ENCODE data around the gene GPR37L1.

GPR37L1 gene

DNA sequence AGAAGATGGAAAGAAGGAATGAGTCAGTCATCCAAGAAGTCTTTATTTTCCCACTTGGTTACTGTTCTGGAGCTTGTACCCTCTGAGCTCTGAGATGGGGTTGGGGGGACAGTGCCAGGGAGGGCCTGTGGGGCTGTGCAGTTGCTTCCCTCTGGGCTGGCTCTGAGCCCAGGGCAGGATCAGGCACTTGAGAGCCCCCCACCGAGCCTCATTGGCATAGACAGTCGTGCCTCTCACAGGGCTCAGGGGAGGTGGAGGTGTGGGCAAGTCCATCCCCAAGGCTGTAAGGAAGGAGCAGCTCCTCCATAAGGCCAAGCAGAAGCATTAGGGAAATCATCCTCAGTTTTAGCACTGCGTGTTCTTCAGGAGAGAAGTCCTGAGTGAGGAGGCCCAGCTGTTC lies 24.3 kb downstream of the GPR37L1 start:
- DNase-seq (no peak), ATAC-seq (replicated peaks) (no peak)
- no peaks in the 10 kb centered on the region for H3K9me3 Mint-ChIP-seq
- H3K27me3 Mint-ChIP-seq = no peaks in the 10 kb centered on the region
- H3K27ac Mint-ChIP-seq = peak overlapping the region in 1 of 2 donors; percentile 90
- H3K36me3 Mint-ChIP-seq (ENCODE audit: insufficient read depth) = peaks cover 74% of the 10 kb centered on the region
- H3K4me1 Mint-ChIP-seq (ENCODE audit: low read depth in 2 of 2) = peaks cover 28 to 30% of the 10 kb centered on the region in 2 donors
- H3K4me3 Mint-ChIP-seq = no peak overlapping the region

DNA sequence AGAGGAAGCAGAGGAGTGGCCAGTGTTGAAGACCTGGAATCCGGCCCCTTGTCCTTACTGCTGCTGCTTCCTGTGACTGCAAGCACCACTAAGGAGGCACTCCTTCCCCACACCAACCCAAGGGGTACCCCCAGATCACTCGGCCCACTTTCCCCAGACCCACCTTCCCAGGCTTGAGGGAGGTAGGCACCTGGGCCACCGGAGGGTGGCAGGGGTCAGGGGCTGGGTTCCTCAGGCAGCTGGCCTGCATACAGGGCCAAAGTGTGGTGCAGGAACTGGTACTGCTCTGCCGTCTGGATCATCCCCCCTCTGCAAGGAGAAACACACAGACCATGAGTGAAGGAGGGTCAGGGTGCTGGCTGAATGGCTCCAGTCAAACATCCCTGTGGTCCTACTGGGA lies 25.7 kb downstream of the GPR37L1 start:
- Mint-ChIP-seq H3K4me3 (no peak overlapping the region), H3K9me3 (no peaks in the 10 kb centered on the region), H3K27ac (peak overlapping the region; percentile 75 to 90), H3K36me3 (ENCODE audit: insufficient read depth) (peaks cover 83% of the 10 kb centered on the region), H3K27me3 (no peaks in the 10 kb centered on the region), H3K4me1 (ENCODE audit: low read depth in 2 of 2) (peaks cover 18 to 25% of the 10 kb centered on the region in 2 donors)
- DNase-seq (no peak), ATAC-seq (replicated peaks) (no peak)

DNA sequence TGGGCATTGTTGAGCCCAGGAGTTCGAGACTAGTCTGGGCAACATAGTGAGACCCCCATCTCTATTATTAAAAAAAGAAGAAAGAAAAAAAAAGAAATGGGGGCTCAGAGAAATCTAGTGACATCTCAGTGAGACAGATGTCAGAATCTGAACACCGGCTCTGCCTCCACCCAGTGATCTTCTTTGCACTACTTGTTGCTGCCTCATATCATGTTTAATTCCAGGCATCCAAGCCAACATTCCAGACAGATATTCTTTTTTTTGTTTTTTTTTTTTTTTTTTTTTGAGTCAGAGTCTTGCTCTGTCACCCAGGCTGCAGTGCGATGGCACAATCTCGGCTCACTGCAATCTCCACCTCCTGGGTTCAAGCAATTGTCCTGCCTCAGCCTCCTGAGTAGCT lies 26.8 kb downstream of the GPR37L1 start:
- Mint-ChIP-seq H3K27ac (peak overlapping the region in 1 of 2 donors; percentile 75), H3K4me3 (no peak overlapping the region), H3K27me3 (no peaks in the 10 kb centered on the region), H3K4me1 (ENCODE audit: low read depth in 2 of 2) (peaks cover 18 to 25% of the 10 kb centered on the region in 2 donors), H3K9me3 (no peaks in the 10 kb centered on the region), H3K36me3 (ENCODE audit: insufficient read depth) (peaks cover 89% of the 10 kb centered on the region)
- no peak for ATAC-seq (replicated peaks)
- DNase-seq = no peak

DNA sequence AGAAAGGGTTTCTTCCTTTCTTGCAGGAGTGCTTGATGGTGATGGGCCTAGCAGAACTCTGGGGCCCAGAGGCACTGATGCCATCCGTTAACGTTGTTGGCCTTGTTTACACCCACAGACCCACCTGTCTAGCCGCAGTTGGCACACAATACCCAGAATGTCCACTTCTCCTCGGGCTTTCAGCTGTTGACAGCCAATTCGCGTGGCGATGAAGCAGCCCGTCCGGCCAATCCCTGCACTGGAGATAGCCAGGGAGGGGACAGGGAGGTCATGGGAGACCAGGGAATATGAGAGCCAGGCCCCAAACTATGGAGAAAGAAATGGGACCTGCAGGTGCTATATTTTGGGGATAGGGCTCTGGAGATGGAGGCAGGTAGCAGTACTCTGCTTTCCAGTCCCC lies 27.5 kb downstream of the GPR37L1 start:
- Mint-ChIP-seq H3K27me3 (no peaks in the 10 kb centered on the region), H3K36me3 (ENCODE audit: insufficient read depth) (peaks cover 90% of the 10 kb centered on the region), H3K9me3 (no peaks in the 10 kb centered on the region), H3K4me3 (no peak overlapping the region), H3K27ac (peak overlapping the region; percentile 54 to 79), H3K4me1 (ENCODE audit: low read depth in 2 of 2) (peaks cover 21 to 29% of the 10 kb centered on the region in 2 donors)
- DNase-seq = no peak
- ATAC-seq (replicated peaks) = no peak

DNA sequence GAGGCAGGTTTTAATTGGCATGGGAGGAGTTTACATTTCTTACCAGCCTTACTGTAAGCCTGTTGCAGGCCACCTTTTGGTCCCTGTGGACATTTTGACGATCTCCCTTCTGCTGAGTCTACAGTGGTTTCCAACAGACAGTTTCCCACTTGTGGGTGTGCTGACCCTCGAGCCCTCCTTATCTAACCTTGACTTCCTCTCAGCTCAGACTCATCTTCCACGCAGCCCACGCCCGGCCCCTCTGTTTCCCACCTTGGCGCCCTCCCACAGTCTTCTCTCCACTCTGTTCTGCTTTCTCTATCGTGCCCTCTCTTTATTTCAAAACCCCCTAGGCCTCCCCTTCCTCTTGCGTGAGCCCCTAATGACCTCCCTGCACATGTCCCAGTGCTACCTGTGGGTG lies 27.9 kb downstream of the GPR37L1 start:
- ATAC-seq (replicated peaks) (no peak), DNase-seq (no peak)
- Mint-ChIP-seq H3K4me3 (no peak overlapping the region), H3K36me3 (ENCODE audit: insufficient read depth) (peaks cover 90% of the 10 kb centered on the region), H3K4me1 (ENCODE audit: low read depth in 2 of 2) (peaks cover 18 to 29% of the 10 kb centered on the region in 2 donors), H3K27ac (peak overlapping the region; percentile 54 to 79), H3K27me3 (no peaks in the 10 kb centered on the region), H3K9me3 (no peaks in the 10 kb centered on the region)

DNA sequence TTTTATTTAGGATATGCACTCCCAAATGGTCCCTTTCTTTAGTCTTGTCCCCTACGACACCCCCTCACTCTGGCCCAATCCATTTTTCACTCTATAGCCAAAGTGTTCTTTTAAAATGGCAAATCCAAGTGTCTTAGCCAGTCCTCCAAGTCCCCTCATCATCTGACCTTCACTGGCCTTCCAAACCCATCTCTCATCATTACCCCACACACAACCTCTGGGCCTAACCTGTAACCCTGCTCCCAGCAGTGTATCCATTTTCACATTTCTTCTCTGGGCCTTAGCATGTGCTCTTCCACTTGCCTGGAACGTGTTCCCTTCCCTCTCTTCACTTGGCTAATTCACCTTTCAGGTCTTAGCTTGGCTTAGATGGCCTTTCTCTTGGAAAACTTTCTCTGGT lies 28.3 kb downstream of the GPR37L1 start:
- H3K36me3 Mint-ChIP-seq (ENCODE audit: insufficient read depth) = peaks cover 91% of the 10 kb centered on the region
- ATAC-seq (replicated peaks) = no peak

DNA sequence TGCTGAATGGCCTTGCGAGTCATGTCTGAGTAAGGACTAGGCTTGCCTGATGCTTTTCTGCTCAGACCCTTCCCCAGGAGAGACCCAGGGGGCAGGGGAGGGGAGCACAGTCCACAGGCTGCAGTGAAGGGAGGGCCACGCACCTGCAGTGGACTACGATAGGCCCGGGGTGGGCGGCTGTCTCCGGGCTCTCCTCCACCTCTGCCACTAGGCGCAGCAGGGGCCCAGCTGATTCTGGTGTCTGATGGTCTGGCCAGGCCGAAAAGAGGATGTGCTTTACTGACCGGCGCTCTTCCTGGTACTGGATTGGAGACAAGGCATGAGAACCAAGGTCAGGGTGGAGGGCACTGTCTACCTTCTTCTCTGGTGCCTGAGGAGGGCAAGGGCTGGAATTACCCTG lies 29.7 kb downstream of the GPR37L1 start:
- Mint-ChIP-seq H3K4me1 (ENCODE audit: low read depth in 2 of 2) (peaks cover 20 to 40% of the 10 kb centered on the region in 2 donors), H3K4me3 (no peak overlapping the region), H3K36me3 (ENCODE audit: insufficient read depth) (peaks cover 92% of the 10 kb centered on the region), H3K27me3 (no peaks in the 10 kb centered on the region), H3K9me3 (no peaks in the 10 kb centered on the region), H3K27ac (no peak overlapping the region)
- no peak for ATAC-seq (replicated peaks)
- DNase-seq = no peak

More for the DNA sequence above, 28.3 kb downstream of the GPR37L1 start:
- H3K27me3 Mint-ChIP-seq = no peaks in the 10 kb centered on the region
- H3K27ac Mint-ChIP-seq = peak overlapping the region; percentile 54 to 79
- peaks cover 20 to 29% of the 10 kb centered on the region in 2 donors for H3K4me1 Mint-ChIP-seq (ENCODE audit: low read depth in 2 of 2)
- no peak overlapping the region for H3K4me3 Mint-ChIP-seq
- DNase-seq = no peak
- no peaks in the 10 kb centered on the region for H3K9me3 Mint-ChIP-seq

DNA sequence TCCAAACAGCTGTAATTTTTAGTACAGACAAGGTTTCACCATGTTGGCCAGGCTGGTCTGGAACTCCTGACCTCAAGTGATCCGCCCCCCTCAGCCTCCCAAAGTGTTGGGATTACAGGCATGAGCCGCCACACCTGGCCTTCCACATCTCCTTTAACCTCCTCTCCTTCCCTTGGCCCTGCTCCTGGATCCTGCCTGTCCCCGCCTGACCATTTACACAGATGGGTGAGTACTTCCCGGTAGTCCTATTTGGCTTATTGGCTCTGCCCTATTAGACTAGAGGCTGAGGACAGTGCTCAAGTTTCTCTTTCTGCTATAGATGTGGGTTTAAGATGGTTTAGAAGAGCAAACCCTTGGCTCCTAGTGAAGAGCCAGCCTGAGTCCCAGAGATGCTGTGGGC lies 30.6 kb downstream of the GPR37L1 start:
- DNase-seq (no peak), ATAC-seq (replicated peaks) (no peak)
- Mint-ChIP-seq H3K4me1 (ENCODE audit: low read depth in 2 of 2) (peaks cover 26 to 49% of the 10 kb centered on the region in 2 donors), H3K36me3 (ENCODE audit: insufficient read depth) (peaks cover 92% of the 10 kb centered on the region), H3K4me3 (no peak overlapping the region), H3K27me3 (no peaks in the 10 kb centered on the region), H3K9me3 (no peaks in the 10 kb centered on the region), H3K27ac (peak overlapping the region in 1 of 2 donors; percentile 23)

DNA sequence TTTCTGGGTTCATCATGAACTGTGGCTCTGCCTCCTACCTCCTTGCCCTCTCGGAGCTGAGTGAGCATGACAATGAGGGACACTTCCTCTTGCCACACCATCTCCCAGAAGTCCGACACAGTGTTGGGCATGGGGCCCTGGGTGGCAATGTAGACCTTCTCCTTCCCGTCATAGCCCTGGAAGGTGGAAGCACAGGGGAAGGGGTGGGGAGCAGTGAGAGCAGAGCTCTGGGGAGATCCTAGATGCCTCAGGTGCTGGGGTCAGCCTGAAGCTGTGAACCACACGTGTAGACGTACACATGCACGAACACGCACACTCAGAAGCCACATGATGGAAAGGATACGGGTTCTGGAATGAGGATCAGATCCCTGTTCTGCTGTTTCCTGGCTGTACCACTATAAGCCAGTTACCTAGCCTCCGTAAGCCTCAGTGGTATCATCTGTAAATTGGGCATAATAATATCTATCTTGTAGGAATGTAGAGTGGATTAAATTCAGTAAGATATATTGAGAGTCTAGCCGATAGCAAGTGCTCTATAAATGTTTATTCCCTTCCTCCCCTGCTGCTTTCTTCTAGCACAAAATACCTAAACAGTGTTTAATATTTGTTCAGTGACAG lies 31.5 kb downstream of the GPR37L1 start:
- H3K4me1 Mint-ChIP-seq (ENCODE audit: low read depth in 2 of 2) = peaks cover 34 to 59% of the 10 kb centered on the region in 2 donors
- H3K9me3 Mint-ChIP-seq = no peaks in the 10 kb centered on the region
- H3K4me3 Mint-ChIP-seq = peak overlapping the region in 1 of 2 donors; percentile 37
- ATAC-seq (replicated peaks) (no peak), DNase-seq (no peak)
- H3K27ac Mint-ChIP-seq = peak overlapping the region; percentile 72 to 83
- no peaks in the 10 kb centered on the region for H3K27me3 Mint-ChIP-seq
- H3K36me3 Mint-ChIP-seq (ENCODE audit: insufficient read depth) = peaks cover 93% of the 10 kb centered on the region

DNA sequence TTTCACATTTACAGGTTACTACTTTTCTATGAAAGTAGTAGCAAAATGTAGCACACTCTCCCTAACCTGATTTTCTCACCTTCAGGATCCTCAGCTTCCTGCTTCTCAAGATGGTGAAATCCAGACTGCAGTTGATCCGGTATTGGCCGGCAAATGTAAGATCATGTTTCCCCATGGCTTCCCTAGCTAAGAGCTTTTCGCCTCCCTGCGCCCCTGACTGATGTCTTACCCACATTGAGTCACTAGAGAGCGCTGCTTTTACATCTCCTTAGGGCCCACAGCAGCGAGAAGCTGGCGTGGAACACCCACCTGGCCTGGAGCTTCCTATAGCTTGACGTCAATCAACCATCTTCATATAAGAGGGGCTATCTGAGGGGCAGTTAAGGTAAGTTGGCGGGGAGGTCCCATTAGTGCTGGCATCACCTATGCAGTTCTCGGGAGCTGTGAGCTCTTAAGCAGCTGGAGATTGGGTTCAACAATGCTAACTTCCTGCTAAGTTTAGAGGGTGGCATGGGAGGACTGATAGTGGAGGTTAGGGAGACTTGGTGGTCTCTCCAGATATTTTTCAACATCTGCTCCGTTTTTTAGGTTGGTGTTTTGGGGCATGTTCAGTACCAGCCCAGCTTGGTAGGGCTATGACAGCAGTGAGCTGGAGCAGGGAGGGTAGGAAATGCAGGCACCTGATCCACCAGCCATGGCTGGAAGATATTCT lies 32.2 kb downstream of the GPR37L1 start:
- DNase-seq (peak; percentile 55 to 63 (median 55)), ATAC-seq (replicated peaks) (peak; percentile 78)
- peaks cover 92% of the 10 kb centered on the region for H3K36me3 Mint-ChIP-seq (ENCODE audit: insufficient read depth)
- no peaks in the 10 kb centered on the region for H3K27me3 Mint-ChIP-seq
- no peaks in the 10 kb centered on the region for H3K9me3 Mint-ChIP-seq
- H3K4me1 Mint-ChIP-seq (ENCODE audit: low read depth in 2 of 2) = peaks cover 41 to 65% of the 10 kb centered on the region in 2 donors
- peak overlapping the region; percentile 72 to 83 for H3K27ac Mint-ChIP-seq
- H3K4me3 Mint-ChIP-seq = peak overlapping the region in 1 of 2 donors; percentile 37

DNA sequence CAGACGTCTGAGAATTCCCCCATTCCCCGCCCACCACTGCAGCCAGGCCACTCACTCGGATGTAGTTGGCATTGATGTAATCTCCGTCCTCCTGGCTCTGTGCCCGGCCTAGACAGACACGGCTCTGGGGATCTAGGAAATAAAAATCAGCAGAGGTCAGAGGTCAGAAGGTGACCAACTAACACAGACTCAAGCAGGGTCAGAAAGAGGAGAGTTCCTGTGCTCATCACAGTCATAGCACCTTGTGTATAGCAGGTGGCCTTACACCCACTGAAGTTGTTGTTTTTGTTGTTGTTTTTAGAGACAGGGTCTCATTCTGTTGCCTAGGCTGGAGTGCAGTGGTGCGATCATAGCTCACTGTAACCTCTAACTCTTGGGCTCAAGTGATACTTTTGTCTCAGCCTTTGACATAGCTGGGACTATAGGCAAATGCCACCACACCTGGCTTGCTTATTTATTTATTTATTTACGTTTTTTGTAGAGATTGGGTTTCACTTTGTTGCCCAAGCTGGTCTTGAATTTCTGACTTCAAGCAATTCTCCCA lies 32.8 kb downstream of the GPR37L1 start:
- Mint-ChIP-seq H3K36me3 (ENCODE audit: insufficient read depth) (peaks cover 92% of the 10 kb centered on the region), H3K4me1 (ENCODE audit: low read depth in 2 of 2) (peaks cover 46 to 72% of the 10 kb centered on the region in 2 donors), H3K9me3 (no peaks in the 10 kb centered on the region), H3K27ac (peak overlapping the region; percentile 72 to 83), H3K27me3 (no peaks in the 10 kb centered on the region), H3K4me3 (peak overlapping the region in 1 of 2 donors; percentile 42)
- DNase-seq (no peak), ATAC-seq (replicated peaks) (no peak)

DNA sequence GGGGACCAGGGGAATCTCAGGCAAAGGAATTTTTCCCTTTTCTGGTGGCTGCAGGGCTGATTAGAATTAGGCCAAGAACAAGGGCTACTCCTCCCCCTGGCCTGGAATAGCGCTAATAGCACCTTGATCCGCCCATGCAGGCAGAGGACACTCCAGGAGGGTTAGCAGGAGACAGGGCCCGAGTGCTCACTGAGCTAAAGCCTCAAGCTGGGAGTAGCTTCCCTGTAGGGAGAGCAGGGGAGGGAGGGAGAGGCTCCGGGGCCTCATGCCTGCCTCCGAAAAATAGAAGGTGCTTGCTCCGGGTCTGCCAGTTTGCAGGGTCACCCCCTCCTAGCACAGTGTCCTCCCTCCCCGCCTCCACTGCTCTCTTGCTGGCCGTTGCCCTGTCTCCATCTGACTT lies 33.9 kb downstream of the GPR37L1 start:
- Mint-ChIP-seq H3K4me1 (ENCODE audit: low read depth in 2 of 2) (peaks cover 50 to 76% of the 10 kb centered on the region in 2 donors), H3K9me3 (no peaks in the 10 kb centered on the region), H3K36me3 (ENCODE audit: insufficient read depth) (peaks cover 86% of the 10 kb centered on the region), H3K4me3 (peak overlapping the region; percentile 42 to 97), H3K27me3 (no peaks in the 10 kb centered on the region), H3K27ac (peak overlapping the region; percentile 58 to 98)
- no peak for DNase-seq
- ATAC-seq (replicated peaks) = no peak

DNA sequence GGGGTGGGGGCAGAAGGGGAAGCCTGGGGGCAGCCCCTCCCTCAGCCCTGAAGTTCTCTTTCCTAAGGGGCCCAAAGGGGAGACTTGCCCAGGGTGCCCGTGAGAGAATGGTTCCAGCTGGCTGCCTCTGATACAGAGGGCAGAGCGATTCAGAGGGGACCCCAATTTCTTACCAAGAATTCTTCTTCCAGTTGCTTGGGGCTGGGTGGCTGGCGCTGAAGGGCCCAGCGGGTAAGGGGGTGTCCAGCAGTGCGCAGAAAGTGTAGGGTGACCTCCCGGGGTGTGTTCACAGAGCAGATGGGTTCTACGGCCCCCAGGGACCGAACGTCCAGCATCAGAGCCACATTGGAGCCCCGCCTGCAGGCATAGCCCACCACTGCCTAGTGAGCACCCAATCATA lies 35.2 kb downstream of the GPR37L1 start:
- no peaks in the 10 kb centered on the region for H3K9me3 Mint-ChIP-seq
- peak overlapping the region; percentile 98 to 100 for H3K27ac Mint-ChIP-seq
- H3K27me3 Mint-ChIP-seq = no peaks in the 10 kb centered on the region
- DNase-seq (no peak), ATAC-seq (replicated peaks) (no peak)
- H3K36me3 Mint-ChIP-seq (ENCODE audit: insufficient read depth) = peaks cover 82% of the 10 kb centered on the region
- peak overlapping the region; percentile 97 to 99 for H3K4me3 Mint-ChIP-seq
- peaks cover 63 to 85% of the 10 kb centered on the region in 2 donors for H3K4me1 Mint-ChIP-seq (ENCODE audit: low read depth in 2 of 2)

All from effector memory CD8-positive, alpha-beta T cell (primary cell).